HepG2 (cell line): ENCODE results near the gene MAP3K2. TPM values are rescaled to one million over a fixed set of nuclear protein-coding genes. Genes with fewer than 3 reads are reported as not detected.

ENCODE experiments used
- ATAC-seq: fragments of 200-7000 bp; cut with Tn5 transposase; 3 replicates; pipeline ENCODE4 v1.9.1; 2020; ENCODE audit warnings: mild to moderate bottlenecking, moderate library complexity
- BruUV-seq: library from RNA; stranded (reverse); fragments of 400-500 nt; replicated peaks from 2 replicates; lab custom pipeline; 2021; lab: Mats Ljungman, UMichigan
- CTCF ChIA-PET: fragments of 300-600 bp; formaldehyde crosslinking; extraction: SDS; loops from one replicate; lab custom pipeline; 2021; ENCODE audit warnings: low total read pairs, inconsistent platforms, low intra/inter-chr PET ratio; lab: Yijun Ruan, JAX
- POLR2A ChIA-PET: fragments of 350-600 bp; sonication (Branson Sonifier 250); formaldehyde crosslinking; loops from one replicate; lab custom pipeline; 2020; ENCODE audit warnings: antibody characterized with exemption, inconsistent platforms; lab: Yijun Ruan, JAX
- DNase-seq: peaks from one replicate; pipeline ENCODE4 v3.0.0-alpha.2; 2015; ENCODE audit warnings: low spot score
- FAIRE-seq: peaks from 3 replicates; lab custom pipeline; 2011; peaks lifted over from hg19 to GRCh38; lab: Jason Lieb, UNC
- H2AFZ ChIP-seq: one replicate; pipeline ENCODE4 v1.6.1; 2011; ENCODE audit warnings: low read length, inconsistent platforms
- H3K27ac ChIP-seq: fragments of 300-600 bp; 3 replicates; pipeline ENCODE4 v1.8.0; 2011; ENCODE audit warnings: mixed run types, mild to moderate bottlenecking, mixed read lengths, low read length, inconsistent platforms; ENCODE audit not compliant: insufficient read depth; ENCODE audit errors: extremely low read length
- H3K27me3 ChIP-seq, 2 experiments: fragments of 200-600 bp in 1 of 2; 2 replicates in 1 of 2; 3 replicates in 1 of 2; pipeline versions ENCODE4 v1.6.0 to v1.8.0; 2011; ENCODE audit warnings: low read length in 2 of 2, mild to moderate bottlenecking in 2 of 2, moderate library complexity in 2 of 2, inconsistent platforms in 1 of 2; ENCODE audit not compliant: insufficient read depth in 2 of 2, control insufficient read depth in 1 of 2
- H3K36me3 ChIP-seq, 2 experiments: fragments of 200-600 bp in 1 of 2; replicated peaks in 1 of 2; 2 replicates in 1 of 2; 3 replicates in 1 of 2; pipeline versions ENCODE4 v1.5.1 to v1.8.0; 2011; ENCODE audit warnings: low read length in 2 of 2, inconsistent platforms in 1 of 2; ENCODE audit not compliant: insufficient read depth in 2 of 2, control insufficient read depth in 1 of 2
- H3K4me1 ChIP-seq: 2 replicates; pipeline ENCODE4 v1.5.1; 2012; ENCODE audit warnings: low read length, inconsistent platforms; ENCODE audit not compliant: insufficient read depth
- H3K4me2 ChIP-seq: 2 replicates; pipeline ENCODE4 v1.6.0; 2011; ENCODE audit warnings: low read depth, low read length, inconsistent platforms
- H3K4me3 ChIP-seq, 3 experiments: fragments of 200-600 bp in 1 of 3; sonication (generic), shearing (Covaris generic) in 1 of 3; replicated peaks in 1 of 3; 2 replicates each; pipeline ENCODE4 v1.5.1; 2011 to 2016; ENCODE audit warnings: low read length in 3 of 3, inconsistent platforms in 2 of 3, low read depth in 2 of 3, mild to moderate bottlenecking in 2 of 3, control low read depth in 1 of 3, mixed read lengths in 1 of 3; ENCODE audit not compliant: insufficient read depth in 1 of 3
- H3K79me2 ChIP-seq: one replicate; pipeline ENCODE4 v1.6.1; 2011; ENCODE audit warnings: low read length, inconsistent platforms; ENCODE audit not compliant: insufficient read depth
- H3K9ac ChIP-seq: 2 replicates; pipeline ENCODE4 v1.6.0; 2011; ENCODE audit warnings: mild to moderate bottlenecking, low read depth, low read length, inconsistent platforms; ENCODE audit not compliant: insufficient read depth
- H3K9me3 ChIP-seq: 2 replicates; pipeline ENCODE4 v1.5.1; 2012; ENCODE audit warnings: mild to moderate bottlenecking, low read length
- H4K20me1 ChIP-seq: 2 replicates; pipeline ENCODE4 v1.6.0; 2011; ENCODE audit warnings: inconsistent platforms, mild to moderate bottlenecking, low read length, moderate library complexity; ENCODE audit not compliant: insufficient read depth
- FOXC1 ChIP-seq: sonication (generic); formaldehyde crosslinking; IDR thresholded peaks from 2 replicates; pipeline ENCODE4 v1.8.0; 2022; ENCODE audit warnings: mild to moderate bottlenecking, missing genetic modification reagents, borderline replicate concordance
- HNRNPL ChIP-seq: fragments of 200-400 bp; formaldehyde crosslinking; IDR thresholded peaks from 2 replicates; pipeline ENCODE4 v1.6.1; 2017; ENCODE audit warnings: mild to moderate bottlenecking, low read depth, low read length
- KLF16 ChIP-seq, 2 experiments: sonication (generic) in 1 of 2; formaldehyde crosslinking in 1 of 2; IDR thresholded peaks; 2 replicates each; pipeline versions ENCODE4 v1.6.1 to v1.8.0; 2016 to 2023; ENCODE audit warnings: missing genetic modification reagents in 2 of 2, missing compliant biosample characterization in 1 of 2
- NR1H2 ChIP-seq: sonication (generic); formaldehyde crosslinking; IDR thresholded peaks from 2 replicates; pipeline ENCODE4 v1.8.1; 2022; ENCODE audit warnings: low read depth, missing genetic modification reagents, borderline replicate concordance
- PAF1 ChIP-seq: IDR thresholded peaks from 2 replicates; pipeline ENCODE4 v1.6.1; 2016; ENCODE audit warnings: missing genetic modification reagents, missing compliant biosample characterization
- PCBP1 ChIP-seq: fragments of 200-400 bp; formaldehyde crosslinking; IDR thresholded peaks from 2 replicates; pipeline ENCODE4 v1.6.1; 2017; ENCODE audit warnings: mild to moderate bottlenecking, low read depth, low read length, borderline replicate concordance
- POLR2A ChIP-seq, 2 experiments: IDR thresholded peaks; 2 replicates each; pipeline ENCODE4 v1.6.1; 2011; ENCODE audit warnings: low read depth in 2 of 2, low read length in 2 of 2, mild to moderate bottlenecking in 1 of 2, moderate library complexity in 1 of 2; ENCODE audit not compliant: insufficient read depth in 1 of 2
- POLR2AphosphoS5 ChIP-seq: IDR thresholded peaks from 2 replicates; pipeline ENCODE4 v1.6.1; 2012; ENCODE audit warnings: low read depth, low read length
- POLR2G ChIP-seq: fragments of 200-400 bp; formaldehyde crosslinking; IDR thresholded peaks from 2 replicates; pipeline ENCODE4 v1.6.1; 2018; ENCODE audit warnings: mild to moderate bottlenecking, low read depth, low read length, moderate library complexity
- RBFOX2 ChIP-seq: fragments of 200-400 bp; formaldehyde crosslinking; IDR thresholded peaks from 2 replicates; pipeline ENCODE4 v1.6.1; 2017; ENCODE audit warnings: low read depth, mild to moderate bottlenecking, low read length
- RBM22 ChIP-seq: fragments of 200-400 bp; formaldehyde crosslinking; optimal IDR thresholded peaks from 2 replicates; pipeline ENCODE3; 2017; ENCODE audit warnings: mild to moderate bottlenecking, low read length, moderate library complexity
- RXRB ChIP-seq: IDR thresholded peaks from 2 replicates; pipeline ENCODE4 v1.6.1; 2016; ENCODE audit warnings: borderline replicate concordance, missing genetic modification reagents, missing compliant biosample characterization
- SRSF1 ChIP-seq: fragments of 200-400 bp; formaldehyde crosslinking; optimal IDR thresholded peaks from 2 replicates; pipeline ENCODE3; 2017; ENCODE audit warnings: mild to moderate bottlenecking, low read depth, low read length, moderate library complexity
- U2AF1 ChIP-seq: fragments of 200-400 bp; formaldehyde crosslinking; optimal IDR thresholded peaks from 2 replicates; pipeline ENCODE3; 2017; ENCODE audit warnings: mild to moderate bottlenecking, low read depth, low read length
- ZKSCAN5 ChIP-seq: sonication (generic); formaldehyde crosslinking; IDR thresholded peaks from 2 replicates; pipeline ENCODE4 v1.5.1; 2020; ENCODE audit warnings: mild to moderate bottlenecking, missing genetic modification reagents
- WGBS: methylation state at CpG from one replicate; pipeline ENCODE4 v1.1.6; 2017; ENCODE audit warnings: low lambda C conversion rate; 5-methylcytosine and 5-hydroxymethylcytosine counted together
- in situ Hi-C: cut with HindIII; loops from 2 replicates; pipeline ENCODE4 v1.10.0; 2017; ENCODE audit warnings: low pct_unique_long_range_greater_than_20kb; ENCODE audit not compliant: extremely low pct_ligation_motif_present
- intact Hi-C: fragments of 100-400 bp; cut with micrococcal nuclease; formaldehyde crosslinking; loops from one replicate; pipeline ENCODE4 v1.10.0; 2022; ENCODE audit not compliant: unreplicated experiment
- polyA plus RNA-seq, 8 experiments: library from polyadenylated mRNA; depleted of rRNA in 3 of 8; stranded (reverse) in 7 of 8; unstranded in 1 of 8; fragments of >200 nt; fragmentation: Illumina TruSeq in 4 of 8; extraction: Trizol in 4 of 8; gene quantifications; 2 replicates each; pipeline versions ENCODE4 v1.2.1 to v1.2.3, GENCODE V29; 2011 to 2016; ENCODE audit warnings: low read depth in 4 of 8, missing spikeins in 1 of 8, mixed read lengths in 1 of 8; ENCODE audit not compliant: insufficient read depth in 1 of 8
- total RNA-seq, 5 experiments: library from RNA; depleted of rRNA; stranded (reverse); fragments of >200 nt; fragmentation: Illumina TruSeq; extraction: Trizol; gene quantifications; 2 replicates each; pipeline ENCODE4 v1.2.3, GENCODE V29; 2016; ENCODE audit warnings: low read depth in 1 of 5

The MAP3K2 gene
- total and polyA plus RNA-seq, 2 of the 13 experiments (the other 11 are each of a cell fraction or from before 2014, with no cell fraction given), result 12.2 to 37.2 TPM

DNA sequence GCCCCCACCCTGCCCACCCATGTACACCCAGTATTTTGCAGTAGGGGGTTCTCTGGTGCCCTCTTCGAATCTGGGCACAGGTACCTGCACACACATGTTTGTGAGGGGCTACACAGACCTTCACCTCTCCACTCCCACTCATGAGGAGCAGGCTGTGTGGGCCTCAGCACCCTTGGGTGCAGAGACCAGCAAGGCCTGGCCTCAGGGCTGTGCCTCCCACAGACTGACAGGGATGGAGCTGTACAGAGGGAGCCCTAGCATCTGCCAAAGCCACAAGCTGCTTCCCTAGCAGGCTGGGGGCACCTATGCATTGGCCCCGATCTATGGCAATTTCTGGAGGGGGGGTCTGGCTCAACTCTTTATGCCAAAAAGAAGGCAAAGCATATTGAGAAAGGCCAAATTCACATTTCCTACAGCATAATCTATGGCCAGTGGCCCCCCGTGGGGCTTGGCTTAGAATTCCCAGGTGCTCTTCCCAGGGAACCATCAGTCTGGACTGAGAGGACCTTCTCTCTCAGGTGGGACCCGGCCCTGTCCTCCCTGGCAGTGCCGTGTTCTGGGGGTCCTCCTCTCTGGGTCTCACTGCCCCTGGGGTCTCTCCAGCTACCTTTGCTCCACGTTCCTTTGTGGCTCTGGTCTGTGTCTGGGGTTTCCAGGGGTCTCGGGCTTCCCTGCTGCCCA lies 39.7 kb upstream of the MAP3K2 start:
- no TSS peak for BruUV-seq
- H3K9me3 ChIP-seq, result no peaks in the 10 kb centered on the region
- H3K4me2 ChIP-seq, result no peak overlapping the region

GRCh38 chr2:127426501-127427354 lies 39.0 kb upstream of the MAP3K2 start:
- Histone ChIP-seq H3K4me2 (no peak overlapping the region), H3K27ac (no peak overlapping the region), H4K20me1 (no peaks in the 10 kb centered on the region; the same call in 1 of the 2 replicates), H3K9ac (no peak overlapping the region), H3K9me3 (no peaks in the 10 kb centered on the region), H3K4me1 (peaks cover 8% of the 10 kb centered on the region), H3K36me3 (peaks cover 31 to 44% of the 10 kb centered on the region in 2 experiments), H3K4me3 (no peak overlapping the region), H2AFZ (no peak overlapping the region), H3K79me2 (peaks cover 6% of the 10 kb centered on the region), H3K27me3 (no peaks in the 10 kb centered on the region)
- intact Hi-C loops (no loop called here), in situ Hi-C loops (no loop called here)
- peak; percentile 3; the same call in 2 of the 3 replicates for ATAC-seq
- WGBS, result 96% methylated on average over 10 of the region's 10 CpGs
- ChIA-PET POLR2A (interaction anchor here (0.8 to 16.2 kb wide), 5 partner anchors 9 to 27 kb away, joined by 3 to 229 read pairs (median 31); partner anchors contain the start of gene PROC), CTCF (no interaction called here)
- no TSS peak for BruUV-seq
- FAIRE-seq, result no peak
- no peak for DNase-seq
- TF ChIP-seq ZKSCAN5 (CRISPR knock-in tag), result no peak
- peak; percentile 52; the same call in 1 of the 2 replicates for TF ChIP-seq POLR2AphosphoS5
- peak; percentile 52; the same call in 1 of the 2 replicates for TF ChIP-seq PAF1
- no peak for TF ChIP-seq NR1H2 (CRISPR knock-in tag)
- TF ChIP-seq RXRB, result no peak
- TF ChIP-seq RBM22, result peak; percentile 87
- TF ChIP-seq FOXC1 (CRISPR knock-in tag), result no peak
- peak; percentile 65 for TF ChIP-seq RBFOX2
- TF ChIP-seq POLR2G, result peak; percentile 35

More for the DNA sequence above, 39.7 kb upstream of the MAP3K2 start:
- Histone ChIP-seq H3K27ac (no peak overlapping the region), H3K27me3 (no peaks in the 10 kb centered on the region), H3K36me3 (peaks cover 31 to 37% of the 10 kb centered on the region in 2 experiments), H3K4me3 (no peak overlapping the region), H2AFZ (no peak overlapping the region), H3K4me1 (peaks cover 13% of the 10 kb centered on the region), H3K9ac (no peak overlapping the region), H4K20me1 (no peaks in the 10 kb centered on the region; the same call in 1 of the 2 replicates), H3K79me2 (no peaks in the 10 kb centered on the region)
- DNase-seq, result no peak
- FAIRE-seq, result no peak
- WGBS, result 85% methylated on average over 6 of the region's 7 CpGs
- peak; percentile 25 for ATAC-seq
- ChIA-PET POLR2A (interaction anchor here (0.6 to 16.2 kb wide), 5 partner anchors 10 to 41 kb away, joined by 3 to 229 read pairs (median 31); partner anchors contain the start of gene PROC), CTCF (no interaction called here)
- intact Hi-C loops (no loop called here), in situ Hi-C loops (no loop called here)
- TF ChIP-seq POLR2AphosphoS5 (peak; percentile 16; the same call in 1 of the 2 replicates), POLR2G (peak; percentile 53; the same call in 1 of the 2 replicates), POLR2A (IDR thresholded peaks at IDR 0.05; ENCODE audit: insufficient read depth in 1 of 2, low read depth in 2 of 2, low read length in 2 of 2) (peak in 1 of 2 experiments; percentile 3; a peak in 2 of 4 replicates), SRSF1 (peak; percentile 38), PCBP1 (no peak), HNRNPL (0 out of 2 replicates have a peak, but pooled peaks have one; percentile 23), KLF16 (CRISPR knock-in tag; IDR thresholded peaks at IDR 0.05) (no peak), U2AF1 (peak; percentile 64)
